Stimulated activated CD4-positive, alpha-beta T cell treated with anti-CD3 and anti-CD28 coated beads, Interleukin-12 subunit alpha, Interleukin-12 subunit beta, amount 100 ng/mL, for 4 hours (primary cell): Measurements from ENCODE around the gene ARRDC5.
"Not testable (repeated sequence)": the region's sequence is repeated elsewhere in the genome, so short reads cannot be mapped to it uniquely, and the experiment has no call there.

Experiments
- DNase-seq: peaks from one replicate; pipeline ENCODE4 v3.0.0-alpha.2; 2020

ARRDC5 gene

GRCh38 chr19:4867534-4868285 is 35.0 kb downstream of the ARRDC5 start, which contains the start of gene PLIN3:
TSS of gene PLIN3 (minus strand) at chr19:4867667. CDS start at chr19:4861394, 6,273 bp downstream.
- peak; percentile 95 for DNase-seq

GRCh38 chr19:4866595-4867424 is 35.9 kb downstream of the ARRDC5 start:
- peak; percentile 41 for DNase-seq

GRCh38 chr19:4861147-4861546 is 41.5 kb downstream of the ARRDC5 start:
- no peak for DNase-seq

GRCh38 chr19:4859697-4860096 is 43.0 kb downstream of the ARRDC5 start:
- no peak for DNase-seq

- DNase-seq, result not testable (repeated sequence)
Observed at GRCh38 chr19:4856468-4856867, 46.2 kb downstream of the ARRDC5 start.

GRCh38 chr19:4853506-4853905 is 49.2 kb downstream of the ARRDC5 start:
- DNase-seq, result not testable (repeated sequence)

GRCh38 chr19:4852484-4852883 is 50.2 kb downstream of the ARRDC5 start:
- DNase-seq, result no peak

- DNase-seq, result peak; percentile 76
Observed at GRCh38 chr19:4851551-4852290, 51.0 kb downstream of the ARRDC5 start.

GRCh38 chr19:4849019-4849418 is 53.7 kb downstream of the ARRDC5 start:
- DNase-seq, result no peak

- no peak for DNase-seq
Observed at GRCh38 chr19:4847190-4847973, 55.3 kb downstream of the ARRDC5 start.

GRCh38 chr19:4845975-4846374 is 56.7 kb downstream of the ARRDC5 start:
- not testable (repeated sequence) for DNase-seq

- DNase-seq, result no peak
Observed at GRCh38 chr19:4844348-4845179, 58.1 kb downstream of the ARRDC5 start.

- DNase-seq, result no peak
Observed at GRCh38 chr19:4843647-4843965, 59.1 kb downstream of the ARRDC5 start.
